Stimulated activated CD4-positive, alpha-beta T cell treated with anti-CD3 and anti-CD28 coated beads, TNF-alpha, amount 100 ng/mL, for 1 hour (primary cell): Measurements from ENCODE around the gene ACCS.

Source experiments
- DNase-seq, 3 donors: peaks; one replicate each; pipeline ENCODE4 v3.0.0-alpha.2; 2020; ENCODE audit warnings: low read depth in 3 of 3, low spot score in 1 of 3

ACCS gene, protein sequence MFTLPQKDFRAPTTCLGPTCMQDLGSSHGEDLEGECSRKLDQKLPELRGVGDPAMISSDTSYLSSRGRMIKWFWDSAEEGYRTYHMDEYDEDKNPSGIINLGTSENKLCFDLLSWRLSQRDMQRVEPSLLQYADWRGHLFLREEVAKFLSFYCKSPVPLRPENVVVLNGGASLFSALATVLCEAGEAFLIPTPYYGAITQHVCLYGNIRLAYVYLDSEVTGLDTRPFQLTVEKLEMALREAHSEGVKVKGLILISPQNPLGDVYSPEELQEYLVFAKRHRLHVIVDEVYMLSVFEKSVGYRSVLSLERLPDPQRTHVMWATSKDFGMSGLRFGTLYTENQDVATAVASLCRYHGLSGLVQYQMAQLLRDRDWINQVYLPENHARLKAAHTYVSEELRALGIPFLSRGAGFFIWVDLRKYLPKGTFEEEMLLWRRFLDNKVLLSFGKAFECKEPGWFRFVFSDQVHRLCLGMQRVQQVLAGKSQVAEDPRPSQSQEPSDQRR

DNA sequence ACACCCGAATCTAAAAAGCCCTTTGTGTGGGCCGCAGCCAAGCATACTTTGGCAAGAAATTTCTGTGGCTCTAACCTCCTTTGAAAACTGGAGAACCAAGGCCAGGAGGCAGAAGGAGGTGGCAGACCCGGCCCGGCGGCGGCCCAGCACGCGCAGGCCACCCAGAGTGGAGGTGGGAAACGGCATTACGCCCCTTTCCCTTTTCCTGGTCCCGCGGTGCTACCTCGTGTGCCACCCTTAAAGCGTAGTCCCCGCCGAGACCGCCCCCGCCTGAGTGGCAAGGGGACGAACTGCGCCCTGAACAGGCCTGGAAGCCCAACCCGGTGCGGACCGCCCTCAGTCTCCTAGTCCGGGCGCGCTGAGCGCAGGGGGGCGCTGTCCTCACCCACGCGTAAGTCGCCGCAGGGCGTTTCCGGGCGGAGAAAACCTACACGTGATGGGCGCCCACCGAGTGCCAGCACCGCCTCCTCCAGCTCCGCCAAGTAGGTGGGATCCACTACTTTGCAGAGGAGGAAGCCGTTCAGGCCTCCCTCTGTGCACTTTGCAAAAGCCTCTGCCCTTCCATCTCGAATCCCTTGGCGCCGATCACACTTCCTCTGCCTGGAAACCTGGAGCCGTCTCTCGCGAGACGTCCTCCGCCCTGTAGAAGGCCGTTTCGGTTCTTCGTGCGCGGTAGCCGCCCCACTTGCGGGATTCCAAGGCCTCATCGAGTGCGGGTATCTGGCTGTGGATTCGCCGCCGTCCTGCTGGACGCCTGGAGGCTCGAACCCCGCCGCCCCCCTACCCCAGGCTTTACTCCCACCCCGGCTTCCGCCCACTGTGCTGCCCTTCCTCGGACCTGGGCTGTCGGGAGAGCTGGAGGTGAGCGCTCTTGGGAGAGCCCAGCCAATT is at the start of gene ACCS:
ACCS (plus strand) TSS at position 430 of the 891 bp plus-strand sequence. CDS start 1,358 bp downstream, outside the sequence.
- DNase-seq = peak; percentile 50 to 73 (median 66)

DNA sequence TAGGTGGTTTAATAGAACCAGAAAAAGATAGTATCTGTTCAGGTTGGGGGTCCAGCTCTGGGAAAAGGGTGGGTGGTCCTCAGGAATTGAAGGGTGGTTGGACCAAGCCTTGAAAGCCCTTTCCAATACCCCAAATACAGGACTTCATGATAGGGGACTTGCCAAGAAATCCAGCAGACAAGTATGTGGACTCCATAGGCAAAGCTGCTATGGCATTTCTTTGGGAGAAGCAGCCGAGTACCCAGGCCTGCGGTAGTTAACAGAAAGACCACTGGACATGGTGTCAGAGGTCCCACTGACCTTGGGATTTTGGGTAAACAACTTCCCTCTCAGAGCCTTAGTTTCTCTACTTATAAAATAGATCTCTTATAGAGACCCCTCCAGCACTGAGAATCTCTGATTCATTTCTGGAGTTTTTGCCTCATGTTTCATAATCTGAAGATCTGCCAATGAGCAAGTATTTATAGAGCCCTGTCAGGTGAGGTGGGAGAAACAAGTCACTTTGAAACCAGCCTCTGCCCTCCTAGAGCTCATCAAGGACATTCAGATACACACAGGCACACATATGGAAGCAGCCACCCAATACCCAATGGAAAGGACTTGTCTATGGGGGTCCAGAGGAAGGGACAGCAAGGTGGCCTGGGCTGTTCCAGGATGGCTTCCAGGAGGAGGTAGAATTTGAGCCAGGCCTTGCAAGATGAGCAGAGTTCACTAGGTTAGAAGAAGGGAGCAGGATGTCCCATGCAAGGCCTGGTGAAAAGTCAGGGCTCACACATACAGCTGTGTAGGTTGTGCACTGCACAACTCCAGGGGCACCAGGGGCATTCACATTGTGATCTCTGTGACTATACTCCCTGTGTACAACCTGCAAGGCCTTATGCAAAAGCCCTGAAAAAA is 49.3 kb upstream of the ACCS start:
- DNase-seq = no peak

DNA sequence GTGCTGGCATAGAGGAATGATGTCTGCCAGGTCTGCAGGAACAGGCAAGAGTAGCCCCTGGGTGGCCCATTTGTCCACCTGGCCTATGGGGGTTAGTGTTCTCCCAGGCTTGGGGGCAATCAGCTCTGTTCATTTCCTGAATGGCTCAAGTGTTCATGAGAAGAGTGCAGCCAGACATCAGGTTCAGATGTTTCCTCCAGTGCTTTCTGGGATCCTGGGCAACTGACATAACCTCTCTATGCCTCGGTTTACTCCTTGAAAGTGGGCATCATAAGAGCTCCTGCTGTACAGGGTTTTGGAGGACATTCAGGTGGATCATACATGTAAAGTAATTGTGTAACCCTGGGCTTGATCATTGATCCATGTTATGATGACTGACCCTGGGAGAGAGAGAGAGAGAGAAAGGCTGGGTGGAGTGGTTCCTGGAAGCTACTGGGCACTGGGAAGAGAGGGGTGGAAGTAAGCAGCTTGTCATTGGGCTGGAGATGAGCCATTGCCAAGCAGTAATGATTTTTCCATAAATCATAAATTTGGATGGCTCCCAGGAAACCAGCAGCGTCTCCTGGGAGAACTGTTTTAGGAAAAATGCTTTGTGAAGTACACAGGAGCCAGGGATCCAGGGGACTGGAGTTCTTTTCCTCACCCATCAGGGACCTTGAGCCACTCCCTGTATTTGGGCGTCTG is 48.5 kb upstream of the ACCS start:
- no peak for DNase-seq

DNA sequence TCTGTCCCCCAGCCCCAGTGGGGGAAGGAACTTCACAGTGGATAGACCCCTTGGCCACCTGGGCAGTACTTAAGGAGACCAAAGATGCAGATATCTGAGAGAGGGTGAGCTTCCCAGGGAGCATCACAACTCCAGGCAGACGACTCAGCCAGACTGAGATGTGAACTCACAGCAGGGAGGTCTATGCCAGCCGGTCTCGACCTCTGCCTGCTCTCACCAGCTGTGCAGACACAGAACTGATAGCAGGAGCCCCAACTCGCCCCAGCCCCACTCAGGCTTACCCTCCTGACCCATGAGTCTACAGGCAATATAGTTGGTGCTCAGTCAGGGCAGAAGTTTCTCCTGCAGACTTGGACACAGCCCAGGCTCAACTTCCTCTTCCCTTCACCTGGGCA is 47.9 kb upstream of the ACCS start:
- no peak for DNase-seq

DNA sequence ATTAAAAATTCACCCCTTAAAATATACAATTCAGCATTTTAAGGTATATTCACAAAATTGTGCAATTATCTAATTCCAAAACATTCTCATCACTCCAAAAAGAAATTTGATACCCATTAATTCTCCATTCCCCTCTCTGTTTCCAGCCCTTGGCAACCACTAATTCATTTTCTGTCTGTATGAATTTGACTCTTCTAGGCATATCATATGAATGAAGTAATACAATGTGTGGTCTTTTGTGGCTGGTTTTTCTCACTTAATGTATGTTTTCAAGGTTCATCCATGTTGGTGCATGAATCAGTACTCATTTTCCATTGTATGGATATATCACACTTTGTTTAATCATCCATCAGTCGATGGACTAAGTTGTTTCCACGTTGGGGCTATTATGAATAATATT is 47.2 kb upstream of the ACCS start:
- no peak for DNase-seq

DNA sequence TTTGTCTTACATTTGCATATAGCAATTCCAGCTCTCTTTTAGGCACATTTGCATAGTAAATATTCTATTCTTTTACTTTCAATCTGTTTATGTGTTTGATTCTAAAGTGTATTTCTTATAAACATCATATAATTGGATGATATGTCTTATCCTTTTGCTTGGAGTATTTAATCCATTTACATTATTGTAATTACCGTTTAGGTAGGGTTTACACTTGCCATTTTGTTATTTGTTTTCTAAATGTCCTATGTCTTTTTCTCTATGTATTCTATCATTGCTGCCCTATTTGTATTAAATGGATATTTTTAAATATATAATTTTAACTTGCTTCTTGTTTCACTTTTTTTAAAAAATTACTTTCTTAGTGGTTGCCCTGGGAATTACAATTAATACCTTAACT is 41.1 kb upstream of the ACCS start:
- no peak for DNase-seq

DNA sequence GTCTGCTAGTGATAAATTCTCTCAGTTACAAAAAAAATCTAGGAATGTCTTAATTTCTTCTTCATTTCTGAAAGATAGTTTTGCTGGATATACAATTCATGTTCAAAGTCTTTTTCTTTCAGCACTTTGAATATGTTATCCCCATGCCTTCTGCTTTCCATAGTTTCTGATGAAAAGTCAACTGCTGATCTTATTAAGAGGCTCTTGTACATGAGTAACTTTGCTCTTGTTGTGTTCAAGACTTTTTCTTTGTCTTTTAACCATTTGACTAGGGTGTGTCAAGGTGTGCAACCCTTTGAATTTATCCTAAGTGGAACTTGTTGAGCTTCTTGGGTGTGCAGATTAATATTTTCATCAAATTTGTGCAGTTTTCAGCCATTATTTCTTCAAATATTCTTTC is 40.3 kb upstream of the ACCS start:
- no peak for DNase-seq

DNA sequence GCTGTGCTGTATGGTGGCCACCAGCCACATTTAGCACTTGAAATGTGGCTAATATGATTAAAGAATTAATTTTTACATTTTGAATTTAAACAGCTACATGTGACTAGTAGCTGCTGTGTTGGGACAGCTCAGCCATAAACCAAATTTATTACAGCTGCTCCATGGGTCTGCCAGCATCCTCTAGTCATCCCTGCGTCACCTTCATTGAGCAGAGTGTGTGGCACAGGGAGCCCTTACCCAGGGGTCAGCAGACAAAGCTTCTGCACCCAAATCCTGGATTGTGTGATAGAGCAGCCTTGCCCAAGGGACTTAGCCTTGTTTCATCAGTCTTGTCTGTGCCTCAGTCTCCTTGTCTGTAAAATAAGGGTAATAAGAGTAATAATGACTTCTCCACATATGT is 37.7 kb upstream of the ACCS start:
- DNase-seq = no peak

DNA sequence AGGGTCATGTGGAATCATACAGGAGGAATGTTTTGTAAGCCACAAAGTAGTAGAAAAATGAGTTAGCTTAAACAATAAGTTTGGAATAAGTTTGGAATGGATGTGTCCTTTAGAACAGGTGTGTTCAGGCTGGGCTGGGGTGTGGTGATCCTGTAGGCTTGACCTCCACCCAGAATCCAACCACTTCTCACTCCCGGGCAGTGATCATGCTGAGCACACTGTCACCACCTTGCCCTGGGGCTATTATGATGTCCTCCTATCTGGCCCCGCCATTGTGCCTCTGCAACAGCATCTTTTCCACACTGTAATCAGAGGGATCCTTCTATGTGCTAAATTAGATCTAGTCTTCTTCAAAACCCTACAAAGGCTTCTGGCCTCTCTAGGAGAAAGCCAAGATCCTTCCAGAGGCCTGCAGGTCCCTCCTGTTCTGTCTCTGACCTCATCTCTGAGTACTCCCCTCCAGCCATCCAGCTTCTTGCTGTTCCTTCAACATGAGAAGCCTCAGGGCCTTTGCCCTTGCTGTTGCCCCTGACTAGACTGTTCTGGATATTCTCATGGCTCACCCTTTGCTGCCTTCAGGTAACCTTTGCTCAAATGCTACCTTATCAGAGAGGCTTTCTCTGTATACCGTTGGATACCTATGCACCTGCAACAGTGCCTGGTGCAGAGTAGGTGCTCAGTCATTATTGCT is 37.1 kb upstream of the ACCS start:
- DNase-seq = no peak

DNA sequence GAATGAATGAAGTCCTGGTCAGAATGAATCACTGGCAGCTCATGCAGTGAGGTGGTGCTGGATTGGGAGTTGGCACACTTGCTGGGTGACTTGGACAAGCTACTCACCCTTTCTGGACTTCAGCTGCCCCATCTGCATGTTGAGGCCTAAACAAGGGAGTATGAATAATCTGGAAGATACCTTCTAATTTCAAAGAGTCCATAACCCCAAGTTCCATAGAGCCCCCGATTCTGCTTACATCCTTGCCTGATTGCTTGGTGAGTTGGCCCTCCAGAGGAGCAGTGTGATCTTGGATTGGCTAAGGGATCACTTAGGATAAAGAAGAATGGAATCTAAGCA is 36.6 kb upstream of the ACCS start:
- DNase-seq = no peak

DNA sequence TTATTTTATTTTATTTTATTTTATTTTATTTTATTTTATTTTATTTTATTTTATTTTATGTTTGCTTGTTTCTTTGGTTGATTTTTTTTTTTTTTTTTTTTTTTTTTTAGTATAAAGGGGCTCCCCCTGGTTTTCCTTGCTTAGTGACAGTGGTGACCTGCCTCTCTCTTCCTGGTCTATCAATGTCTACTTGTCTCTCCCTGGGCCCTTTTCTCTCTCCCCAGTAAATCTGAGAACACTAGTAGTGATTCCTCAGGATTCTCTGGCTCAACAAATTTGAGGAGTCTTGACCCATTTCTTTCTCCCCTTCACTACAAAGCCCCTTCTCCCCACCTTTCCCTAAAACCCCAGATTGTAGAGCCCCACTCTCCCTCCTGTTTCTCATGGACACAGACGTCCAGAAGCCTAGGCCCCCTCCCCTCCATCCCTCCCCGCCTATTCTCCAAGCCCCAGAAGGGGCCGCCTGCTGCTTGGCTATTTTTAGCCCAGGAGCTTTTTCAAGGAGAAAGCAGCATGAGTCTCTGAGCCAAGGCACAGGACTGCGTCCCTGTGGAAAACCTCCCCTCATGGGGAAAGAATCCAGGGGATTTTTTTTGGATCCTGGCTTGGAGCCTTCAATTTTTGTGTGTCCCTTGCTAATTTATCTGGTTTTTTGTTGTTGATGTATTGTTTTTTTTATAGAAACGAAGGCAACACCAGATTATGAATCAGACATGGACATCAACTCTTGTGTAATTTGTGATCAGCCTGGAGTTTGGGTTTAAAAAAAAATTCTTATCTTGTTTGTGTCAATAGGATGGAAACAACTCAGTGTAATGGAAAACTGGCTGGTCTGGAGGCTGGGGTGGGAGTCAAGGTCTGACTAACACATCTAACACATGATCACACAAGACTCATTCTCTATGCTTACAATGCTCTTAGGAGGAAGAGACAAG is 35.8 kb upstream of the ACCS start:
- no peak for DNase-seq

DNA sequence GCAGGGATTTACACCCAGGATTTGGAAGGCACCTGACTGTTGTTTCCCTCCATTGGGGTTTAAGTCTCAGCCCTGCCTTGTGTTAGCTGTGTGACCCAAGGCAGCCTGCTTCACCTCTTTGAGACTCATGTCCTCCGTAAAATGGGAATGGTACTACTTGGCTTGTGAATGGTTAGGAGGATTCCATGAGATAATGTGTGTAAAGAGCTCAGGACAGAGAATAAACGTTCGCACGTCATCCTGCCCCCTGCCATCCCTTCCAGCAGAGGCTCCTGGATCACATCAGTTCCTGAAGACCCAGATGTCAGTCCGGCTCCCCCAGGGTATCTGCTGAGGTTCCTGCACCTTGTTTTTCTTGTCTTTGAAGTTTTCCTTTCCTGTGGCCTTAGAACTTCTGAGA is 35.1 kb upstream of the ACCS start:
- DNase-seq = no peak

DNA sequence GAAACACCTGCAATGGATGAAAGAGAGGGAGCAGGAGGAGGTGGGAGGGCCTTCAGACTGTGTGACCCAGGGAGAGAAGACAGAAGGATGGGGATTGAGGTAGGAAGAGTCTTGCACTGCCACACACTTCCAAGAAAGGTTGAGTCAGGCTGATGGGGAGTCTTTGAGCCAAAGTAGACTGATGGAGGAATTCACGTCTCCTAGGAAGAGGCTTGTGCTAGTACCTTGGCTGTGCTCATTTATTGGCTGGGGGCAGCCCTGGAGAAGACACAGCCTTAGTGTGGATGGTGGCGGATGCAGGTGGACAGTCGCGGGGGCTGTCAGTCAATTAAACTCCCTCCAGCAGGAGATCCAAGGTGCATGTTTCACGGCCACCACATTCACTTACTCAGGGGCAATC is 34.5 kb upstream of the ACCS start:
- DNase-seq = no peak

DNA sequence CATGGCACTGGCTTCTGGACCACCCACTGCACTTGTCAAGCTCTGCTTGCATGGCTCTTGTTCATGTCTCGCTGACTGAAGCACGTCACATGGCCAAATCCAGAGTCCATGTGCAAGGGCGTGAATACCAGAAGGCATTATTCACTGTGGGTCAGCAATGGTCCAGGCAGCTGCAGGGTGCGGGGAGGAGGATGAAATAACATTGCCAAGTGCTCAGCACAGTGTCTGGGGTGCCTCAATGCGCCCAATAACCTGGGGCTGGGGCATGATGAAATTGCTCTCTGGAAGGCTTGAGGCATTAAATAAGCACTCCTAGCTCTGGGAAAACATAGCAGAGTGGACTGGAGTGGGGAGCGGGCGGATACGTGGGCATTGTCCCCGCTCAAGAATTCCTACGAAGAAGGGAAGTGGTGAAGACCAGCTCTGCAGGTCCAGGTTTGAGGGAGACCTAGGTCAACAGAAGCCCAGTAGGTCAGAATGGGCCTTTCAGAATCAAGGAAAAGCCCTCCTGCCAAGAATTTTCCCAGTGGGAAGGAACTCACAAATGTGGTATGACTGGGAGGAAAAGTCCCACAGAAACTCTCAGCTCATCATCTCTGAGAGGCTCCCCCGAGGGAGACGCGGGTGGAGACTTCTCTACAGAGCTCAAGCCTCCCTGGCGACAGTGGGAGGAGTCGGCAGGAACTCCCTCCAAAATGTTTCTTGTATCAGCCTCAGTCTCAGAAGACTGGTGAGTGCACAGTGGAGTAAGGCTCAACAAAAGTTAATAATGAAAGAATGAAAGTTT is 33.6 kb upstream of the ACCS start:
- DNase-seq = no peak

DNA sequence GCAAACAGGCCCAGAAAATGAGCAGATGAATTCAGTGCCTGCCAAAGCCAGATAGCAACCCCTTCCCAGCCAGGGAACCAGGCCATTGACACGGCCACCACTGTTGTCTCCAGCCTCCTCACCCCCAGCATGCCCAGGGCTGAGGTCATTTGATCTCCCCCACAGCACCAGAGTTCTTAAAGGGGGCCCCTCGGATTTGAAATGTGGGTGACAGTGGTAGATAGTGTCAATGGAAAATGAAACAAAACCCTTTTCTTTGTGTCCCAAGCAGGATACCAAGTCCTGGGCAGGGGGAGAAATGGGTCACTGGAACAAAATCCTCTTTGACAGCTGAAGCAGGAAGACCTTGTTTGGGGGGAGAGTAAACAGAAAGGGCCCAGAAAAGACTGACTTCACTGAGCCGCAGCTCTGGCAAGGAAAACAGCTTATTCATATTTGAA is 32.6 kb upstream of the ACCS start:
- no peak for DNase-seq

DNA sequence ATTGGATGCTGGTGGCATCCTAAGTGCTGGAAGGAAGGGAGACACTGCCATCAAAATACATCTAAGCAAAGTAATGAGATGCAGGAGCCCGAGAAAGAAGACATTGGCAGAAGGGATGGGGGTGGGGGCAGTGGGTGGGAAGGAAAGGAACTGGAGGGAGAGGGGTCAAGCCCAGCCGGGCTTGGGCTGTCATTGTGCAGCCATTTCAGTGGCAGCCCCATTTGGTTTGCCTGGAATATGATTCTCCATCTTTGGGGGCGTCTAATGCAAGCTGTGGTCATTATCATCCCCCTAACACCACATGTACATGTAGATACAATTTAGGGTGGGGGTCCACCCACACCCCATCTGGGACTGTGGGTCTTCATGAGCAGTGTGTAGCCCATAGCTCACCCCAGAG is 32.2 kb upstream of the ACCS start:
- DNase-seq = no peak

DNA sequence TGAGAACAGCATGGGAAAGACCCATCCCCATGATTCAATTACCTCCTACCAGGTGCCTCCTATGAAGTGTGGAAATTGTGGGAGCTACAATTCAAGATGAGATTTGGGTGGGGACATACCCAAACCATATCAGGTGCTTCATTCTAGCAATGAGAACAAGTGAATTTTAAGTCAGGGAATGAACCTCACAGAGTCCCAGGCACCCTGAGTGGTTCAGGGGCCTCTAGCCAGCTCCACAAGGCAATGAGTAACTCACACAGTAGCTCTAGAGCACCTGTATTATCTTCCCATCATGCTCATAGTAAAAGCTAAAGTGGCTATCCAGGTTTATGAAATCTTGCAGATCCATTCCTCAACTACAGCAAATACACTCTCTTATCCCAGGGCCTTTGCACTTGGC is 31.4 kb upstream of the ACCS start:
- no peak for DNase-seq
